Stimulated activated CD8-positive, alpha-beta memory T cell treated with anti-CD3 and anti-CD28 coated beads, Interleukin-7, amount 100 ng/mL, for 48 hours (primary cell): ENCODE measurements around the gene SH3GL3.
A peak's percentile ranks its signal among the peaks of the same experiment; 100 is the strongest.

Experiments used
- DNase-seq, 2 donors: peaks; one replicate each; pipeline ENCODE4 v3.0.0-alpha.2; 2020; ENCODE audit warnings: low read depth in 1 of 2; ENCODE audit errors: extremely low read depth in 1 of 2

The SH3GL3 gene

GRCh38 chr15:83499476-83499875 is 52.3 kb downstream of the SH3GL3 start:
- DNase-seq = no peak

- no peak for DNase-seq
Observed at GRCh38 chr15:83503595-83504364, 56.6 kb downstream of the SH3GL3 start.

- DNase-seq = no peak
Observed at GRCh38 chr15:83504365-83504764, 57.2 kb downstream of the SH3GL3 start.

GRCh38 chr15:83510001-83510400 is 62.9 kb downstream of the SH3GL3 start:
- no peak for DNase-seq

- DNase-seq = no peak
Observed at GRCh38 chr15:83512459-83512858, 65.3 kb downstream of the SH3GL3 start.

GRCh38 chr15:83514584-83514983 is 67.4 kb downstream of the SH3GL3 start:
- no peak for DNase-seq

- DNase-seq = no peak
Observed at GRCh38 chr15:83515164-83515563, 68.0 kb downstream of the SH3GL3 start.

- no peak for DNase-seq
Observed at GRCh38 chr15:83516935-83517334, 69.8 kb downstream of the SH3GL3 start.

- no peak for DNase-seq
Observed at GRCh38 chr15:83526319-83526718, 79.2 kb downstream of the SH3GL3 start.

- DNase-seq = no peak
Observed at GRCh38 chr15:83533410-83533962, 86.3 kb downstream of the SH3GL3 start.

- no peak for DNase-seq
Observed at GRCh38 chr15:83537606-83538005, 90.5 kb downstream of the SH3GL3 start.

- no peak for DNase-seq
Observed at GRCh38 chr15:83538682-83539081, 91.5 kb downstream of the SH3GL3 start.

- DNase-seq = no peak
Observed at GRCh38 chr15:83545804-83546511, 98.8 kb downstream of the SH3GL3 start.

GRCh38 chr15:83546512-83546888 is 99.4 kb downstream of the SH3GL3 start:
- DNase-seq = no peak

GRCh38 chr15:83547168-83547567 is 100.0 kb downstream of the SH3GL3 start:
- no peak for DNase-seq

GRCh38 chr15:83549623-83550022 is 102.5 kb downstream of the SH3GL3 start:
- DNase-seq = no peak

GRCh38 chr15:83554558-83554957 is 107.4 kb downstream of the SH3GL3 start:
- no peak for DNase-seq

- DNase-seq = no peak
Observed at GRCh38 chr15:83555383-83555782, 108.2 kb downstream of the SH3GL3 start.

GRCh38 chr15:83556068-83556467 is 108.9 kb downstream of the SH3GL3 start:
- DNase-seq = no peak

GRCh38 chr15:83556754-83557153 is 109.6 kb downstream of the SH3GL3 start:
- DNase-seq = no peak

GRCh38 chr15:83558146-83558545 is 111.0 kb downstream of the SH3GL3 start:
- DNase-seq = no peak

- DNase-seq = peak; percentile 2 to 24
Observed at GRCh38 chr15:83559310-83559966, 112.3 kb downstream of the SH3GL3 start.
